ENCODE results near the gene ANXA11. TPM values are rescaled to one million over a fixed set of nuclear protein-coding genes. Genes with fewer than 3 reads are reported as not detected.

The ANXA11 gene
- total RNA-seq, 3 donors from 2014 or later = 252 to 424 (median 367) TPM

- DNase-seq (peak in 1 of 3 donors; percentile 52), ATAC-seq (no peak)
- peaks cover 94% of the 10 kb centered on the region for H3K4me1 ChIP-seq (ENCODE audit: low read depth)
- TF ChIP-seq CTCF (IDR thresholded peaks at IDR 0.05) = no peak
- no peak overlapping the region for H3K4me3 ChIP-seq
- H3K36me3 ChIP-seq (ENCODE audit: low read depth) = no peaks in the 10 kb centered on the region
- intact Hi-C loops (cut with DNase I, micrococcal nuclease) = no loop called here
- H3K9me3 ChIP-seq = no peaks in the 10 kb centered on the region
Observed at GRCh38 chr10:80197972-80198916, 7.1 kb downstream of the ANXA11 start.

- DNase-seq (no peak), ATAC-seq (no peak)
- H3K4me3 ChIP-seq = no peak overlapping the region
- no peaks in the 10 kb centered on the region for H3K9me3 ChIP-seq
- peaks cover 84% of the 10 kb centered on the region for H3K4me1 ChIP-seq (ENCODE audit: low read depth)
- TF ChIP-seq CTCF (IDR thresholded peaks at IDR 0.05) = no peak
- intact Hi-C loops (cut with DNase I, micrococcal nuclease) = no loop called here
- no peaks in the 10 kb centered on the region for H3K36me3 ChIP-seq (ENCODE audit: low read depth)
Observed at GRCh38 chr10:80196950-80197315, 8.4 kb downstream of the ANXA11 start.

- DNase-seq = peak; percentile 85 to 88 (median 86)
Observed at GRCh38 chr10:80196270-80196949, 8.9 kb downstream of the ANXA11 start.

GRCh38 chr10:80195046-80195574, 10.2 kb downstream of the ANXA11 start:
- H3K4me1 ChIP-seq (ENCODE audit: low read depth) = peaks cover 82% of the 10 kb centered on the region
- H3K36me3 ChIP-seq (ENCODE audit: low read depth) = no peaks in the 10 kb centered on the region
- intact Hi-C loops (cut with DNase I, micrococcal nuclease) = no loop called here
- H3K4me3 ChIP-seq = no peak overlapping the region
- no peak for TF ChIP-seq CTCF (IDR thresholded peaks at IDR 0.05)
- no peak for ATAC-seq
- H3K9me3 ChIP-seq = no peaks in the 10 kb centered on the region
- no peak for DNase-seq

More at GRCh38 chr10:80196270-80196949, 8.9 kb downstream of the ANXA11 start:
- Histone ChIP-seq H3K36me3 (ENCODE audit: low read depth) (no peaks in the 10 kb centered on the region), H3K4me3 (no peak overlapping the region), H3K4me1 (ENCODE audit: low read depth) (peaks cover 84% of the 10 kb centered on the region), H3K9me3 (no peaks in the 10 kb centered on the region)
- TF ChIP-seq CTCF (IDR thresholded peaks at IDR 0.05) = no peak
- ATAC-seq = peak; percentile 87
- intact Hi-C loops (cut with DNase I, micrococcal nuclease) = no loop called here

- no peak for TF ChIP-seq CTCF (IDR thresholded peaks at IDR 0.05)
- ATAC-seq (no peak), DNase-seq (no peak)
- peaks cover 82% of the 10 kb centered on the region for H3K4me1 ChIP-seq (ENCODE audit: low read depth)
- no peak overlapping the region for H3K4me3 ChIP-seq
- no peaks in the 10 kb centered on the region for H3K9me3 ChIP-seq
- H3K36me3 ChIP-seq (ENCODE audit: low read depth) = no peaks in the 10 kb centered on the region
- intact Hi-C loops (cut with DNase I, micrococcal nuclease) = no loop called here
Observed at GRCh38 chr10:80194373-80195045, 10.8 kb downstream of the ANXA11 start.

All from mucosa of descending colon (tissue), 3 donors.